Measurements from ENCODE around the gene ADAMTS17.

- no peak for TF ChIP-seq CTCF (conservative IDR thresholded peaks at IDR 0.05; ENCODE audit: low read length)
- no peak for TF ChIP-seq EZH2phosphoT487 (IDR thresholded peaks at IDR 0.05; ENCODE audit: borderline replicate concordance)
Observed at GRCh38 chr15:100224206-100225185, 117.3 kb downstream of the ADAMTS17 start.
